BE2C (cell line): ENCODE data around the gene CPEB3. TPM values are rescaled to one million over a fixed set of nuclear protein-coding genes. Genes with fewer than 3 reads are reported as not detected.
A peak's percentile ranks its signal among the peaks of the same experiment; 100 is the strongest.
"Not testable (repeated sequence)": the region's sequence is repeated elsewhere in the genome, so short reads cannot be mapped to it uniquely, and the experiment has no call there.

Experiments
- DNase-seq: peaks from one replicate; pipeline ENCODE4 v3.0.0-alpha.2; 2020
- H3K27me3 ChIP-seq: fragments of 250-450 bp; sonication (Bioruptor Pico); 2 replicates; pipeline ENCODE4 v1.5.1; 2020; ENCODE audit warnings: mild to moderate bottlenecking
- H3K36me3 ChIP-seq: fragments of 250-450 bp; sonication (Bioruptor Pico); 2 replicates; pipeline ENCODE4 v1.5.1; 2020; ENCODE audit warnings: mild to moderate bottlenecking
- H3K4me1 ChIP-seq: fragments of 250-450 bp; sonication (Bioruptor Pico); 2 replicates; pipeline ENCODE4 v1.5.1; 2020
- H3K4me3 ChIP-seq: 2 replicates; pipeline ENCODE4 v1.5.1; 2011; ENCODE audit warnings: low read depth, low read length
- H3K9me3 ChIP-seq: fragments of 250-450 bp; sonication (Bioruptor Pico); 2 replicates; pipeline ENCODE4 v1.5.1; 2020
- CTCF ChIP-seq: IDR thresholded peaks from 2 replicates; pipeline ENCODE4 v1.5.1; 2012; ENCODE audit warnings: mild to moderate bottlenecking, low read depth, low read length
- polyA plus RNA-seq: library from polyadenylated mRNA; unstranded; fragments of >200 nt; gene quantifications from one replicate; pipeline ENCODE4 v1.2.1, GENCODE V29; 2012; ENCODE audit warnings: low read depth, missing spikeins; ENCODE audit not compliant: insufficient read length, insufficient read depth

Gene CPEB3
- polyA plus RNA-seq, result 0.77 TPM

- no peaks in the 10 kb centered on the region; the same call in 1 of the 2 replicates for H3K36me3 ChIP-seq
- peak; percentile 95 for DNase-seq
- peak; percentile 61 for TF ChIP-seq CTCF
- no peaks in the 10 kb centered on the region for H3K4me1 ChIP-seq
- no peaks in the 10 kb centered on the region for H3K27me3 ChIP-seq
- peak within 1 kb of the TSS; percentile 96 for H3K4me3 ChIP-seq
- no peaks in the 10 kb centered on the region for H3K9me3 ChIP-seq
Measured at GRCh38 chr10:92290837-92291615, at the start of gene CPEB3, which contains the start of gene MARCHF5. CPEB3 (minus strand) TSS chr10:92291078; CDS start chr10:92240350, 50,728 bp downstream. MARCHF5 (plus strand) TSS chr10:92291167; CDS start chr10:92291495, 328 bp downstream.

GRCh38 chr10:92329927-92330326, 39.0 kb upstream of the CPEB3 start:
- H3K4me1 ChIP-seq, H3K27me3 ChIP-seq, H3K9me3 ChIP-seq, DNase-seq, H3K36me3 ChIP-seq, H3K4me3 ChIP-seq: not testable (repeated sequence)

- H3K36me3 ChIP-seq, result no peaks in the 10 kb centered on the region
- TF ChIP-seq CTCF, result no peak
- no peaks in the 10 kb centered on the region for H3K27me3 ChIP-seq
- H3K9me3 ChIP-seq, result no peaks in the 10 kb centered on the region
- H3K4me3 ChIP-seq, result no peak overlapping the region
- DNase-seq, result no peak
- no peaks in the 10 kb centered on the region for H3K4me1 ChIP-seq
Measured at GRCh38 chr10:92328993-92329392, 38.1 kb upstream of the CPEB3 start.

GRCh38 chr10:92327445-92328433, 36.9 kb upstream of the CPEB3 start:
- Histone ChIP-seq H3K4me1 (no peaks in the 10 kb centered on the region), H3K4me3 (no peak overlapping the region), H3K9me3 (no peaks in the 10 kb centered on the region), H3K27me3 (no peaks in the 10 kb centered on the region), H3K36me3 (no peaks in the 10 kb centered on the region)
- TF ChIP-seq CTCF, result no peak
- no peak for DNase-seq

- TF ChIP-seq CTCF, result no peak
- Histone ChIP-seq H3K4me3 (no peak overlapping the region), H3K27me3 (no peaks in the 10 kb centered on the region), H3K4me1 (no peaks in the 10 kb centered on the region), H3K36me3 (peaks cover 3% of the 10 kb centered on the region), H3K9me3 (no peaks in the 10 kb centered on the region)
- DNase-seq, result no peak
Measured at GRCh38 chr10:92323079-92323478, 32.2 kb upstream of the CPEB3 start.

GRCh38 chr10:92316610-92317009, 25.7 kb upstream of the CPEB3 start:
- H3K27me3 ChIP-seq, result no peaks in the 10 kb centered on the region
- no peak overlapping the region for H3K4me3 ChIP-seq
- no peak for TF ChIP-seq CTCF
- H3K4me1 ChIP-seq, result no peaks in the 10 kb centered on the region
- no peak for DNase-seq
- no peaks in the 10 kb centered on the region for H3K9me3 ChIP-seq
- peaks cover 9% of the 10 kb centered on the region for H3K36me3 ChIP-seq
